OCI-LY1 (cell line): ENCODE data around the gene SRSF1.

Experiments
- H2AFZ ChIP-seq: fragments of 200-600 bp; sonication (generic), shearing (Covaris generic); 2 replicates; pipeline ENCODE4 v1.6.0; 2014; ENCODE audit warnings: antibody characterized with exemption, mild to moderate bottlenecking, low read length
- H3F3A ChIP-seq: fragments of 200-600 bp; sonication (generic), shearing (Covaris generic); 2 replicates; pipeline ENCODE4 v1.6.0; 2014; ENCODE audit warnings: mild to moderate bottlenecking, antibody characterized with exemption, low read length, moderate library complexity; ENCODE audit not compliant: insufficient read depth
- H3K27ac ChIP-seq: fragments of 200-600 bp; sonication (generic); 2 replicates; pipeline ENCODE4 v1.5.1; 2014; ENCODE audit warnings: low read length, mixed run types, mild to moderate bottlenecking, low read depth; ENCODE audit not compliant: poor library complexity, severe bottlenecking
- H3K27me3 ChIP-seq: fragments of 200-600 bp; sonication (generic); 2 replicates; pipeline ENCODE4 v1.6.0; 2014; ENCODE audit warnings: antibody characterized with exemption, mild to moderate bottlenecking, low read length, moderate library complexity; ENCODE audit not compliant: insufficient read depth
- H3K36me3 ChIP-seq: fragments of 200-600 bp; sonication (generic); 2 replicates; pipeline ENCODE4 v1.6.1; 2014; ENCODE audit warnings: mild to moderate bottlenecking, antibody characterized with exemption, low read length, moderate library complexity, mixed read lengths; ENCODE audit not compliant: insufficient read depth
- H3K4me1 ChIP-seq: fragments of 200-600 bp; sonication (generic); 2 replicates; pipeline ENCODE4 v1.5.1; 2014; ENCODE audit warnings: mild to moderate bottlenecking, low read length, moderate library complexity; ENCODE audit not compliant: insufficient read depth, severe bottlenecking
- H3K4me2 ChIP-seq: fragments of 200-600 bp; sonication (generic), shearing (Covaris generic); 2 replicates; pipeline ENCODE4 v1.6.1; 2014; ENCODE audit warnings: low read length
- H3K4me3 ChIP-seq: fragments of 200-600 bp; sonication (generic); 2 replicates; pipeline ENCODE4 v1.5.1; 2014; ENCODE audit warnings: low read length, low read depth, mild to moderate bottlenecking, mixed read lengths; ENCODE audit not compliant: poor library complexity, severe bottlenecking
- H3K79me2 ChIP-seq: fragments of 200-600 bp; shearing (Covaris generic); 2 replicates; pipeline ENCODE4 v1.6.1; 2016; ENCODE audit warnings: mixed run types, low read length, mixed read lengths; ENCODE audit not compliant: insufficient read depth
- H3K9ac ChIP-seq: fragments of 200-600 bp; sonication (generic), shearing (Covaris generic); 2 replicates; pipeline ENCODE4 v1.6.1; 2014; ENCODE audit warnings: mild to moderate bottlenecking, low read length, mixed read lengths
- H3K9me2 ChIP-seq: fragments of 200-600 bp; sonication (generic), shearing (Covaris generic); 2 replicates; pipeline ENCODE4 v1.6.1; 2014; ENCODE audit warnings: low read depth, mild to moderate bottlenecking, low read length, mixed read lengths
- H3K9me3 ChIP-seq: fragments of 200-600 bp; shearing (Covaris generic); 2 replicates; pipeline ENCODE4 v1.6.1; 2014; ENCODE audit warnings: low read length, mixed read lengths
- H4K20me1 ChIP-seq: fragments of 200-600 bp; sonication (generic), shearing (Covaris generic); 2 replicates; pipeline ENCODE4 v1.6.0; 2016; ENCODE audit warnings: mild to moderate bottlenecking, low read length; ENCODE audit not compliant: insufficient read depth
- EZH2 ChIP-seq: fragments of 200-600 bp; sonication (generic), shearing (Covaris generic); IDR thresholded peaks from 2 replicates; pipeline ENCODE4 v1.8.0; 2017; ENCODE audit warnings: borderline replicate concordance, mixed run types, mild to moderate bottlenecking, antibody characterized with exemption, low read length, moderate library complexity, mixed read lengths
- TF ChIP-seq, protein P1 (sequence below): fragments of 200-600 bp; sonication (generic), shearing (Covaris generic); IDR thresholded peaks from 2 replicates; pipeline ENCODE4 v1.5.1; 2017; ENCODE audit warnings: mild to moderate bottlenecking, antibody characterized with exemption, low read length, moderate library complexity, mixed read lengths

Gene SRSF1

DNA sequence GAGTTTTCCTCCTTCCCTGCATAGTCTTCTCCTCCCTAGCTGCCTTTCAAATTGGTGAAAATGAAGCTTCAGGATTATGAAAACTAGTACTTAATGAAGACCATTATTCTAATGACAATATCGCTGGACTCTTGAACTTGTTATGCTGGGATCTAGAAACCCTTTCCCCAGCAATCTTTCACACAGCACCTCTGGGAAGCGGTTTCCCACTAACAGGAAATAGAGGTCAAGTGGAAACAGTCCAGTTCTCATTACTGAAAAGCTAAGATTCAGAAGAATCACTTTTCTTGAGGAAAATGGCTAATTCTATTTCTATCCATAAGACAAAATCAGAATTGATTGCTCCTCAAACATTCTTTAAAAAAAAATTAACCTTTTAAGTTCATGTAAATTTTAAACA lies 17.0 kb downstream of the SRSF1 start:
- Histone ChIP-seq H3K79me2 (peaks cover 22% of the 10 kb centered on the region), H3K4me1 (peaks cover 37% of the 10 kb centered on the region), H3K27ac (no peak overlapping the region), H3K4me3 (no peak overlapping the region), H3K27me3 (no peaks in the 10 kb centered on the region), H3K36me3 (peaks cover 2% of the 10 kb centered on the region; the same call in 1 of the 2 replicates), H3K9me3 (no peaks in the 10 kb centered on the region), H4K20me1 (no peaks in the 10 kb centered on the region), H3K4me2 (no peak overlapping the region), H2AFZ (no peak overlapping the region), H3F3A (peaks cover 13% of the 10 kb centered on the region; the same call in 1 of the 2 replicates), H3K9me2 (no peaks in the 10 kb centered on the region), H3K9ac (no peak overlapping the region)
- no peak for TF ChIP-seq EZH2
- TF ChIP-seq, protein P1, sequence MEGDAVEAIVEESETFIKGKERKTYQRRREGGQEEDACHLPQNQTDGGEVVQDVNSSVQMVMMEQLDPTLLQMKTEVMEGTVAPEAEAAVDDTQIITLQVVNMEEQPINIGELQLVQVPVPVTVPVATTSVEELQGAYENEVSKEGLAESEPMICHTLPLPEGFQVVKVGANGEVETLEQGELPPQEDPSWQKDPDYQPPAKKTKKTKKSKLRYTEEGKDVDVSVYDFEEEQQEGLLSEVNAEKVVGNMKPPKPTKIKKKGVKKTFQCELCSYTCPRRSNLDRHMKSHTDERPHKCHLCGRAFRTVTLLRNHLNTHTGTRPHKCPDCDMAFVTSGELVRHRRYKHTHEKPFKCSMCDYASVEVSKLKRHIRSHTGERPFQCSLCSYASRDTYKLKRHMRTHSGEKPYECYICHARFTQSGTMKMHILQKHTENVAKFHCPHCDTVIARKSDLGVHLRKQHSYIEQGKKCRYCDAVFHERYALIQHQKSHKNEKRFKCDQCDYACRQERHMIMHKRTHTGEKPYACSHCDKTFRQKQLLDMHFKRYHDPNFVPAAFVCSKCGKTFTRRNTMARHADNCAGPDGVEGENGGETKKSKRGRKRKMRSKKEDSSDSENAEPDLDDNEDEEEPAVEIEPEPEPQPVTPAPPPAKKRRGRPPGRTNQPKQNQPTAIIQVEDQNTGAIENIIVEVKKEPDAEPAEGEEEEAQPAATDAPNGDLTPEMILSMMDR, result no peak

DNA sequence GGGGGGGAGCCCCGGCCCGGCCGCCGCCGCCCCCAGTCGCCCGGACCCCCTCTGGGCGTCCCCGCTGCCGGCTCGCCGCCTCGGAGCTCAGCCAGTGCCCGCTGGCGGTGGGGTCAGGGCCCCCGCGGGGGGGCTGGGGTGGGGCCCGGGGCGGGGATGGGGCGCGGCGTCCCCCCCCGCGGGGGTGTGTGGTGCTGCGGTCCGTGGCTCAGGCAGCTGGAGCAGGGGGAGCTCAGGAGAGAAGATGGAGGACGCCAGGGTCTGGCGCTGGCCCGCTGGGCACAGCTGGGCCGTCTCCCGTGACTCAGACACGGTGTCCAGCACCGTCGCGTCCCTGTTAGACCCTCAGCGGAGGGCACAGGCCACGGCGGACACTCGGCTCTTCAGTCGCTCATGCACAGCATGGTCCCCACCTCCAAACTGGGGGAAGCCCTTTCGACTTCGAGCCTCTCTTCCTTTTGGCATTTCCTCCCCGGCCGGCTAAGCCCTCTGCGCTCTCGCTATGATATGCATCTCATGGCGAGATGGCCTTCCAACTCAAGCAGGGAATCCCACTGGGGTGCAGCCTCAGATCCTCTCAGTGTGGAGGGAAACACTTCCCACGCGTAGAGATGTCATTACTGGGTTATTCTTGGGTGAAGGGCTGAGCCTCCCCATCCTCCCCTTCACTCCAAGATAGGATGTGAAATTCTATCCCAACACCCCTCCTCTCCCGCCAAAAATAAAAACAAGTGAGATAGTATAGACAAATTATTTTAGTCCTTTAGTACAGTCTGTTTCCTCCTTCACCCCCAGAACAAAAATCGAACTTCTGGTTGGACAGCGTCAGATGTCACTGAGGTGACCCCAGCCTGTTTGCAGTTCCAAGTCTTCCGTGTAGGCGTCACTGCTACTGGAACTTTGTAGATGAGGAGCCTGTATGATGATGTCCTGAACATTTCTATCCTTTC lies 18.5 kb downstream of the SRSF1 start:
- H3K79me2 ChIP-seq, result peaks cover 22% of the 10 kb centered on the region
- peak overlapping the region; percentile 68 for H3K27ac ChIP-seq
- TF ChIP-seq, protein P1, result no peak
- TF ChIP-seq EZH2, result no peak
- H4K20me1 ChIP-seq, result no peaks in the 10 kb centered on the region
- H3K4me3 ChIP-seq, result peak overlapping the region; percentile 78
- H3K27me3 ChIP-seq, result no peaks in the 10 kb centered on the region
- no peaks in the 10 kb centered on the region for H3K9me2 ChIP-seq
- H2AFZ ChIP-seq, result no peak overlapping the region
- H3F3A ChIP-seq, result peaks cover 13% of the 10 kb centered on the region; the same call in 1 of the 2 replicates
- H3K9me3 ChIP-seq, result no peaks in the 10 kb centered on the region
- peak overlapping the region; percentile 97 for H3K4me2 ChIP-seq
- H3K4me1 ChIP-seq, result peaks cover 35% of the 10 kb centered on the region
- peak overlapping the region; percentile 81 for H3K9ac ChIP-seq
- peaks cover 16% of the 10 kb centered on the region for H3K36me3 ChIP-seq

DNA sequence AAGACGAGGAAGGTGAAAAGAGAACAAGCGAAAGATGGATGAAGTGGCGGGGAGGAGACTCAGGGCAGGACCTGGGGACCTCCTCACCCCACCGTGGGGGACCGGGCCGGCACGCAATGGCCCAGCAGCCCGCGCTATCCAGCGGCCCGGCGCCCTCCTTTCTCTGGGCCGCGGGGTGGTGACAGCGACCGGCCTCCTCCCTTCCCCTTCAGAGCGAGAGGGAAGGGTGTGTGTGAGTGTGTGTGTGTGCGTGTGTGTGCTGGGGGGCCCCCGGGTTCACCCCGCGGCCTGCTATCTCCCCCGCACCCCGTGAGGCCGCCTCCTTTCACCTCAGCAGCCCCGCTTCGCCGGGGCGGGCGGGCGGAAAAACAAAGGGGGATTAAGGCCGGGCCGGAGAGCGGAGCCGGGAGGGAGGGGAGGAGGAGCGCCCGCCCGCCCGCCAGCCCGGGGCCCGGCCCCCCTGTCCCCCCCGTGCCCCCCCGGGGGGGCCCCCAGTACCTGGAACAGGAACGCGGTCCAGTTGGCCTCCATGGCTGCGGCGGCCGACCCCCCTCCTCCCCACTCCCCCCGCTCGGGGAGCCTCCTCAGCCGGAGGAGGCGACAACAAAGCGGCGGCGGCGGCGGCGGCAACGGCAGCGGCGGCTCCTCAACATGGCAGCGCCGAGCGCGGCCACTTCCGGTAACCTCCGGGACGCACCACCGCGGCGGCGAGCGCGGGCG lies 19.3 kb downstream of the SRSF1 start, which contains the start of gene VEZF1:
Gene VEZF1 (minus strand): TSS at position 674 of the 720 bp plus-strand sequence. CDS start 143 bp downstream, at position 531.
- Histone ChIP-seq H3F3A (peaks cover 13% of the 10 kb centered on the region; the same call in 1 of the 2 replicates), H2AFZ (no peak within 1 kb of the TSS), H3K79me2 (peaks cover 22% of the 10 kb centered on the region), H3K9me3 (no peaks in the 10 kb centered on the region), H3K9ac (peak within 1 kb of the TSS; percentile 81), H3K27ac (peak within 1 kb of the TSS; percentile 68), H3K4me2 (peak within 1 kb of the TSS; percentile 97), H3K4me3 (peak within 1 kb of the TSS; percentile 78), H3K27me3 (no peaks in the 10 kb centered on the region), H3K36me3 (peaks cover 23% of the 10 kb centered on the region), H3K9me2 (no peaks in the 10 kb centered on the region), H3K4me1 (peaks cover 35% of the 10 kb centered on the region), H4K20me1 (no peaks in the 10 kb centered on the region)
- TF ChIP-seq, protein P1, result no peak
- TF ChIP-seq EZH2, result no peak
